Measurements from ENCODE around the gene BAIAP2. TPM values are rescaled to one million over a fixed set of nuclear protein-coding genes. Genes with fewer than 3 reads are reported as not detected.

BAIAP2 gene
- total and polyA plus RNA-seq, 10 of the 15 experiments (the other 5 are each of a cell fraction or from before 2014, with no cell fraction given) = 0.15 to 1.2 (median 0.46) TPM; not detected in 2

- no peaks in the 10 kb centered on the region; a peak in 2 of 4 replicates for H3K27me3 ChIP-seq (replicated peaks in 1 of 2; ENCODE audit: control insufficient read depth in 2 of 2, insufficient read depth in 2 of 2, low read length in 1 of 2)
- no peaks in the 10 kb centered on the region for H3K9me3 ChIP-seq (replicated peaks; ENCODE audit: control insufficient read depth, insufficient read depth, low read length)
- RAD21 ChIA-PET (ENCODE audit: unreplicated experiment) = no interaction called here
- H3K4me3 ChIP-seq = no peak overlapping the region
- no peaks in the 10 kb centered on the region for H3K4me1 ChIP-seq (ENCODE audit: control insufficient read depth, insufficient read depth, low read length)
- TF ChIP-seq PRDM15 (CRISPR knock-in tag; IDR thresholded peaks at IDR 0.05) = no peak
- TF ChIP-seq EZH2 (IDR thresholded peaks at IDR 0.05; ENCODE audit: borderline replicate concordance, control insufficient read depth, low read depth, low read length) = no peak
- TF ChIP-seq DPF2 (IDR thresholded peaks at IDR 0.05) = no peak
- no peak for TF ChIP-seq TCF12 (IDR thresholded peaks at IDR 0.05; ENCODE audit: low read depth, low read length)
- no peak for TF ChIP-seq LARP7 (IDR thresholded peaks at IDR 0.05)
- TF ChIP-seq SIX5 (IDR thresholded peaks at IDR 0.05; ENCODE audit: low read depth, low read length, severe bottlenecking) = no peak
- TF ChIP-seq, protein P1, sequence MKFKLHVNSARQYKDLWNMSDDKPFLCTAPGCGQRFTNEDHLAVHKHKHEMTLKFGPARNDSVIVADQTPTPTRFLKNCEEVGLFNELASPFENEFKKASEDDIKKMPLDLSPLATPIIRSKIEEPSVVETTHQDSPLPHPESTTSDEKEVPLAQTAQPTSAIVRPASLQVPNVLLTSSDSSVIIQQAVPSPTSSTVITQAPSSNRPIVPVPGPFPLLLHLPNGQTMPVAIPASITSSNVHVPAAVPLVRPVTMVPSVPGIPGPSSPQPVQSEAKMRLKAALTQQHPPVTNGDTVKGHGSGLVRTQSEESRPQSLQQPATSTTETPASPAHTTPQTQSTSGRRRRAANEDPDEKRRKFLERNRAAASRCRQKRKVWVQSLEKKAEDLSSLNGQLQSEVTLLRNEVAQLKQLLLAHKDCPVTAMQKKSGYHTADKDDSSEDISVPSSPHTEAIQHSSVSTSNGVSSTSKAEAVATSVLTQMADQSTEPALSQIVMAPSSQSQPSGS (IDR thresholded peaks at IDR 0.05; ENCODE audit: low read length) = no peak
- no peak for TF ChIP-seq CREM (IDR thresholded peaks at IDR 0.05; ENCODE audit: low read depth)
- no peak for TF ChIP-seq CBFB (IDR thresholded peaks at IDR 0.05; ENCODE audit: low read depth)
- TF ChIP-seq SMARCA5 (IDR thresholded peaks at IDR 0.05) = no peak
- TF ChIP-seq E2F8 (IDR thresholded peaks at IDR 0.05; ENCODE audit: low read depth, partially characterized antibody) = no peak
- no peak for TF ChIP-seq KLF5 (IDR thresholded peaks at IDR 0.05; ENCODE audit: partially characterized antibody)
- TF ChIP-seq, protein P2, sequence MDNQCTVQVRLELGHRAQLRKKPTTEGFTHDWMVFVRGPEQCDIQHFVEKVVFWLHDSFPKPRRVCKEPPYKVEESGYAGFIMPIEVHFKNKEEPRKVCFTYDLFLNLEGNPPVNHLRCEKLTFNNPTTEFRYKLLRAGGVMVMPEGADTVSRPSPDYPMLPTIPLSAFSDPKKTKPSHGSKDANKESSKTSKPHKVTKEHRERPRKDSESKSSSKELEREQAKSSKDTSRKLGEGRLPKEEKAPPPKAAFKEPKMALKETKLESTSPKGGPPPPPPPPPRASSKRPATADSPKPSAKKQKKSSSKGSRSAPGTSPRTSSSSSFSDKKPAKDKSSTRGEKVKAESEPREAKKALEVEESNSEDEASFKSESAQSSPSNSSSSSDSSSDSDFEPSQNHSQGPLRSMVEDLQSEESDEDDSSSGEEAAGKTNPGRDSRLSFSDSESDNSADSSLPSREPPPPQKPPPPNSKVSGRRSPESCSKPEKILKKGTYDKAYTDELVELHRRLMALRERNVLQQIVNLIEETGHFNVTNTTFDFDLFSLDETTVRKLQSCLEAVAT (IDR thresholded peaks at IDR 0.05) = no peak
- TF ChIP-seq BRCA1 (IDR thresholded peaks at IDR 0.05; ENCODE audit: low read depth, low read length) = no peak
- TF ChIP-seq TARDBP (IDR thresholded peaks at IDR 0.05; ENCODE audit: borderline replicate concordance) = no peak
- no peak for TF ChIP-seq MTA3 (IDR thresholded peaks at IDR 0.05; ENCODE audit: borderline replicate concordance, low read length)
- CTCF ChIA-PET = no interaction called here
- no TSS peak for BruUV-seq (replicated peaks)
- H2AFZ ChIP-seq (ENCODE audit: control insufficient read depth, low read depth, low read length) = no peak overlapping the region
- FAIRE-seq = no peak
- ATAC-seq = no peak
- WGBS (ENCODE audit: insufficient coverage, insufficient replicate concordance, low lambda C conversion rate, missing lambda C conversion rate) = 36% methylated on average over 15 of the region's 19 CpGs
- H4K20me1 ChIP-seq (ENCODE audit: control insufficient read depth, insufficient read depth) = no peaks in the 10 kb centered on the region
- SMC1A ChIA-PET (ENCODE audit: uncharacterized antibody, unreplicated experiment) = no interaction called here
- POLR2A ChIA-PET = no interaction called here
- H3K27ac ChIP-seq (ENCODE audit: control insufficient read depth, insufficient read depth) = no peak overlapping the region
- H3K36me3 ChIP-seq (ENCODE audit: control insufficient read depth in 2 of 2, insufficient read depth in 2 of 2, low read length in 1 of 2) = no peaks in the 10 kb centered on the region
- in situ Hi-C loops (cut with MboI) (no loop called here), intact Hi-C loops (cut with micrococcal nuclease; ENCODE audit: unreplicated experiment) (no loop called here)
- H3K4me2 ChIP-seq (ENCODE audit: control insufficient read depth, insufficient read depth) = no peak overlapping the region
- no peaks in the 10 kb centered on the region for H3K79me2 ChIP-seq (ENCODE audit: control insufficient read depth, insufficient read depth, low read length)
- DNase-seq (ENCODE audit: low read depth, low spot score) = no peak
- no peak overlapping the region for H3K9ac ChIP-seq (ENCODE audit: control insufficient read depth, insufficient read depth, low read length)
Observed at GRCh38 chr17:81163051-81163695, 128.2 kb downstream of the BAIAP2 start.
